ENCODE data around the gene FRAT1.

Gene FRAT1

DNA sequence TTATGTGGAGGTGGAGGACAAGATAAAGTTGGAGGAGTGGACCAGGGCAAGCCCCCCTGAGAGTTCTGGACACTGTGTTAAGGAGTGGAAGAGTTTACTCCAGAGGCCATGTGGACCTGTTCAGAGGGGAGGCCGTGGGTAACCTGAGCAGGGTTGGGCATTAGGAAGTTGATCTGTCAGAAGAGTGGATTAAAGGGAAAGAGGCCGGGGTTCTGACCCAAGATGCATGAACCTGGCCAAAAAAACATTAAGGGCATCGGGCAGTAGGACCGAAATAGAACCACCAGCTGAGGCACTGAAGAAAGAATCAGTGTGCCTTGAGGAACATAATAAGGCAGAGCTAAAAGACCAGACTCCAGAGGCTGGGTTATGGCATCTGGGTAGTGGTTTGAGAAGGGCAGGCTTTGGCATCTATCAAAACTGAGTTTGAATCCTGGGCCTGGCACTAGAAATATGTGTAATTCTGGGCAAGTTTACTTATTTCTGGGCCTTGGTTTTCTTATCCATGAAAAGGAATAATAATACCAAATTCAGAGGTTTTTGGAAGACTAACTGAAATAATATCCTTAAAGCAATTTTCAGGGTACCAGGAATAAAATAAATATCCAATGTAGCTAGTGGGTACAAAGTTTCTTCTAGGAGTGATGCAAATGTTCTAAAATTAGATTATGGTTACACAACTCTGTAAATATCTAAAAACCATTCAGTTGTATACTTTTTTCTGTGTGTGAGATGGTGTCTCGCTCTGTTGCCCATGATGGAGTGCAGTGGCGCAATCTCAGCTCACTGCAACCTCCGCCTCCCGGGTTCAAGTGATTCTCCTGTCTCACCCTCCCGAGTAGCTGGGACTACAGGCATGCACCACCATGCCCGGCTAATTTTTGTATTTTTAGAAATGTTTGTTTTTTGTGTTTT is 10.9 kb upstream of the FRAT1 start:
- no peak for DNase-seq

DNA sequence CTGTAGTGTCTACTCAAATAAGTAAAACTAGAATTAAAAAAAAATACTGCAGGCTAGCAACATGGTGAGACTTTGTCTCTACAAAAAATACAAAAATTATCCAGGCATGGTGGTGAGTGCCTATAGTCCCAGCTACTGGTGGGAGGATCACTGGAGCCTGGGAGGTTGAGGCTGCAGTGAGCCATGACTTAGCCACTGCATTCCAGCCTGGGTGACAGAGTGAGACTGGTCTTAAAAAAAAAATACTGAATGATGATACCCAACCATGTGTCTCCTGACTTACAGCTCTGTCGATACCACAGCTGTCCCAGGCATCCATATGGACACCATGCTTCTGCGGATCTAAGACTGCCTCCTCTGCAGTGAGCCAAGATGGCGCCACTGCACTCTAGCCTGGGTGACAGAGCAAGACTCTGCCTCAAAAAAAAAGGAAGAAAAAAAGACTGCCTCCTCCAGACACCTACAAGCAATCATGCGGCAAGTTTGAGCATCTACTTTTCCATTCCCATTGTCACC is 7.9 kb upstream of the FRAT1 start:
- DNase-seq, result no peak

DNA sequence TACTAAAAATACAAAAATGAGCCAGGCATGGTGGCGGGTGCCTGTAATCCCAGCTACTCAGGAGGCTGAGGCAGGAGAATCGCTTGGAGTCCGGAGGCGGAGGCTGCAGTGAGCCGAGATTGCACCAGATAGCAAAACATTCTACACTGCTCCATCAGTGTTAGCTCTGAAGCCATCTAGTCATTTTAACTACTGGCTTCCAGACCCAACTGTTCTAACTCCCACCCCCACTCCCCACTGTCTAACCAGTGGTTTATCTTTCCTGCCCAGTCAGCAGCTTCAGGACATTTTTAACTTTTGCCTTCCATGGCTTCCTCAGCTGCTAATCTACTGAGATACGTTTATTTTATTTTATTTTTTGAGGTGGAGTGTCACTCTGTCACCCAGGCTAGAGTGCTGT is 6.2 kb upstream of the FRAT1 start:
- DNase-seq, result no peak

- DNase-seq, result no peak
Measured at GRCh38 chr10:97314671-97315070, 4.4 kb upstream of the FRAT1 start.

GRCh38 chr10:97319671-97320479 is 804 bp downstream of the FRAT1 start:
- no peak for DNase-seq

GRCh38 chr10:97320480-97321031 is 1.5 kb downstream of the FRAT1 start:
- no peak for DNase-seq

DNA sequence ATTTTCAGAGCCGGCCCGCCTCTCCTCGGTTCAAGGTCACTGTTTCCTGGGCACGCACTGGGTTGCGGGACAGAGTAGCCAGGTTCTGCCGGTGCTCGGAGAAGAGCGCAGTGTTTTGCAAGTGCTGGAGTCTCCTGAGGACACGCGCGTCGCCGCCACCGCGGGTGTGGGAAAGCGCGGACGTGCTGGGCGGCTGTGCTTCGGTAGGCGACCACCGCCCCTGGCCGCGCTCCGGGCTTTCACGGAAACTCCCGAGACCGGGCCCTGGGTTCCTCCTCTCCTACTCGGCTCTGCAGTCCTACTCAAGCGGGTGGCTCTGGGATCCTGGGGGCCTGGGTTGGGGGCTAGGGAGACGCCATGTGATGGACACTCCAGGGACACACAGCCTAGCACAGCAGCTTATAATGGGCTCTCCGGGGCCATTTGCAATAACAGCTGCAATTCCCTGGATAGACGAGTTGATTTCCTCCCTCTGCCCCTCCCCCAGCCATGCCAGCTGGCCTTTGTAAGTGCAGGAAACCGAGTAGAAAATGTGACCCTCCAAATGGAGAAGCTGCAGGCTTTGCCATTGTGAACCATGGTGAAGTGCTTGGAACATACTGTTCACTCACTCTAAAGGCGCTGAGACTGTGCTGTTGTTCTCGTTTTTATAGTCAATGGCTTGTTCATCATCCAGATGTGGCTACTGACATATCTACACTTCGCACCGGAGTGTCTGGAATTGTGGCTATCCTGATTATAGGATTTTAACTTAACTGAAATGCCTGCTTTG is 2.1 kb downstream of the FRAT1 start:
- DNase-seq, result peak; percentile 36

DNA sequence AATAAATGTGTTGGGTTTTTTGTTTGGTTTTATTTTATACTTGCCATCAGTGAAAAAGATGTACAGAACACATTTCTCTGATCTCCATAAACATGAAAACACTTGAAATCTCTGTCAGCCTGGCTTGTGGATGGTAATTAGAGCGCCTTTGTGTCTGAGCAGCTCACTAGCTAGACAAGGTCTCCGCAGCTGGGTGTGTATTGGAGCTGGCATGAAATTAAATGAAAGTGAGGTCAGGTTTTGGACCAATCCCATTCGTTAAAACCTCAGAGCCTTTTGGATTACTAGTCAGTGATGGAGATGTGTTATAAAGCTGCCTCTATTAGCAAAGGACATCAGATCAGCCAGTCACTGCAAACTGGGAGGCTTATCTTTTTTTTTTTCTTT is 2.7 kb downstream of the FRAT1 start:
- DNase-seq, result peak; percentile 68

- DNase-seq, result no peak
Measured at GRCh38 chr10:97323501-97323900, 4.4 kb downstream of the FRAT1 start.

DNA sequence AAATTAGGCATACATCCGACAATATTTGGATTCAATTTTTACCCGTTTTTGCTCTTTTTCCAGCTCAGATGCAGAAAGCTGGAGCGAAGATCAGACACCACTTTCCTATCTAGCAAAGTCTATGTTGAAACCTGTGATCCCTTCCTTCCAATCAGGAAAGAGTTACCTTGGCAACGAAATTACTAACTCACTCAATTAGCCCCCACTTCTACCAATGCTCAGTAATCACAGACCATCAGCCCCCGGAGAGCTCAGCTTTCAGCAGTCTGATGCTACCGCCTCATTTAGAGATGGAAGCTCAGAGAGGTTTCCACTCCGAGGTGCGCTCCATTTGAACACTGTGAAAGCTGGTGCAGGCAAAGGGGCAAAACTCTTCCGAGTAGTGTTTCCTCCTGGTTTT is 6.7 kb downstream of the FRAT1 start:
- DNase-seq, result peak; percentile 89

DNA sequence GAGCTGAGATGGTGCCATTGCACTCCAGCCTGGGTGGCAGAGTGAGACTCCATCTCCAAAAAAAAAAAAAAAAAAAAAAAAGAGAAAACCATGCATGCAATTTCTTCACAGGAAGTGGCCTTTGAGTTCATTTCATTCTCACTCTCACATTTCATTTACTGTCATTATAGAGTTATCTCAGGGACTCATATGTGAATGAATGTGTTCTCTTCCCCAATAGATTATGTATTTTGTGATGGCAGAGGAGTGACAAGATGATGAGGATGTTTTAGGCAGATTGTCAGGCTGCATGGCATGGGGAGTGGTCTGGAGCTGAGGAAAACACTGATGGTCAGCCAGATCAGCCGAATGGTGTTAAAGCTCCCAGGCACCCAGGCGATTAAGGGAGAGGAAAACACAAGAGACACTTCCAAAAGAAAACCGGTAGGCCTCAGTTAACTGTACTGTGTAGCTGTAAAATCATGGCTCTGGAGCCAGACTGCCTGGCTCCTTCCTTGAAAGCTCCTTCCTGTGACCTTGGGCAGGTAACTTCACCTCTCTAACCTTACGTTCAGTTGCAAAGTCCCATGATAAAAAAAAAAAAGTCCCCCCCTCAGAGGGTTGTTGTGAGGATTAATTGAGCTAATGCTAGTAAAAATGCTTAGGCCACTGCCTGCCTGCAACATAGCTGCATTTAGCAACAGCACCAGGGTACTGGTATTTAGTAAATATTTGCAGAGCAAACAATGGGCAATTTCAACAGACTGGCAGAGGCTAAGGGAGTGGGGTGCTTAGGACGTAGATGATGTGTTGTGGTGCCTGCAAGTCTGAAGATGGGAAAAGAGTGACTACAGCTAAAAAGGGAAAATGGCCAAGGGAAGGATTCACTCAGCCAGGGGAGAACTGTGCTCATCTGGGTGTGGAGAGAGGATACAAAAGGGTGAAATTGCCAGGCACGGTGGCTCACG is 8.6 kb downstream of the FRAT1 start:
- DNase-seq, result peak; percentile 25

DNA sequence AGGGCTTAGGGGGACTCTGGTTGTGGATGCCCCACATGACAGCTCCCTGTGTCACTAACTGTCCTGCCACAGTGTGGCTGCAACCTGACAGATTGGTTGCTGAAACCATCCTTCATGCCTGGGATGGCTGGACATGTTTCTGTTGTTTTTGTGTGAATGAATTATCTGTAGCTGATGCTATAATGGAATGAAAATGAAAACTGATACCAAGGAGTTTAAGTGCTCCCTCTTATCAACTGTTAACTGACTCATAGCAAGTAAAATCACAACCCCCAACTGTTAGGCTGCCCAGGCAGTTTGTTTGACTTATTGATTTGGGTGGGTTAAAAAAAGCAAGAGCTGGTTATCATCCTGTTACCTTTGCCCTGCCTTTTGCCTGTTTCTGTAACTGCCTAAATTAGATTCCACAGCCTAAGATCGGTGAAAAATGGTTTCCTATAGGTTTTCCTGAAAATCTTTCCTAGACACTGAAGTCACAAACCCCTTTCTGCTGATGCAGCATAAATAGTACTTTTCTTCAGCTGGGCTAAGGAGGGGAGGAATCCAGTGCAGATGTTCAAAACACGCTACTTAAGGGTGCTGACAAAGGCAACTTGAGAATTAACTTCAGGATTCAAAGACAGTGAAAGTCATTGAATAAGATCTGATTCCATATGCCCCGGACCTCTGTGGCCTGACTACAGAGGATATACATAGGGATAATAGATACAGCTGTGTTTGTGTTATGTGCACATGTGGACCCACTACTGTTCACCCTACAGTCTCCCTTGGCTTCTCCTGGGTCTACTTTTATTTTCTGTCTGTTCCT is 9.8 kb downstream of the FRAT1 start:
- DNase-seq, result no peak

GRCh38 chr10:97329766-97330165 is 10.7 kb downstream of the FRAT1 start:
- DNase-seq, result no peak

DNA sequence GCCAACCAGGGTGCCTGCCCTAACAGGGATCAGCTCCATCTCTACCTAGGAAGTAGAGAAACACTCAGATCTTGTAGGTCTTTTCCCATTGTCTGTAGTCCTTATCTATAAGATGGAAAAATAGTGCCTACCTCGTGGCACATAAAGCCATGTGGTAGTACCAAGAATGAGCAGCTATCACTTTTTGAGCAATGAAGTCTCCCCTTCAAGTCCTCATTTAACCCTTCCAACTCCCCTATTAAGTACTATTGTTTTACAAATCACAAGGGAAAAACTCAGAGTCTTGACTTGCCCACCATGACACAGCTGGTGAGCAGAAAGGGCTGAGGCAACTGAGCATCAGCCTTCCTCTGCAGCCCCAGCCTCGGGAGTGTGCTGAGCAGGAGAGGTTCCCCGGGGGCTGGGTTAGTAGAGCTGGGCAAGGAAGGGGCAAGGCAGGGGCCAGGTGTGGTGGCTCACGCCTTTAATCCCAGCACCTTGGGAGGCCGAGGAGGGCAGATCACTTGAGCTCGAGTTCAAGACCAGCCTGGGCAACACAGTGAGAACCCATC is 12.2 kb downstream of the FRAT1 start:
- DNase-seq, result no peak

GRCh38 chr10:97332591-97333350 is 13.7 kb downstream of the FRAT1 start:
- peak; percentile 23 for DNase-seq

DNA sequence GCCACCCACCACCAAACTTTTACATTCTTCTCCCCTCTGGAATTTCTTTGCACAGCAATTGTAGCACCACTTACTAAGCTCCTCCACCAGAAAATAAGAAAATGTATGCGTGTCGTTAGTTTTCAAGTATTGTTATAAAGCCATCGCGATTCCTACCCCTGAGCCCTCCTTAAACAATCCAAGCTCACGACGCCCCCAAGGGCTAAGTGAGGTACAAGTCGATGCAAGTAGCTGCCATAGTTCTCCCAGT is 14.2 kb downstream of the FRAT1 start:
- DNase-seq, result peak; percentile 6

- DNase-seq, result no peak
Measured at GRCh38 chr10:97333601-97334369, 14.7 kb downstream of the FRAT1 start.

GRCh38 chr10:97334370-97335175 is 15.5 kb downstream of the FRAT1 start, which contains the start of gene FRAT2:
Gene FRAT2 (minus strand): TSS chr10:97334729. CDS start chr10:97334572, 157 bp downstream.
- DNase-seq, result peak; percentile 84
